Choroid plexus epithelial cell (primary cell): ENCODE measurements around the gene DGKG.
A peak's percentile ranks its signal among the peaks of the same experiment; 100 is the strongest.

Source experiments
- DNase-seq: peaks from one replicate; pipeline ENCODE4 v3.0.0-alpha.2; 2010; ENCODE audit warnings: low read depth
- H3K4me3 ChIP-seq: 2 replicates; pipeline ENCODE4 v1.5.1; 2011; ENCODE audit warnings: low read depth, mild to moderate bottlenecking, control low read depth, low read length, moderate library complexity
- CTCF ChIP-seq: conservative IDR thresholded peaks from 2 replicates; pipeline ENCODE4 v1.5.1; 2011; ENCODE audit warnings: low read depth, mild to moderate bottlenecking, control low read depth, inconsistent platforms, low read length, moderate library complexity

The DGKG gene

GRCh38 chr3:186180891-186181481 lies 181.0 kb downstream of the DGKG start:
- peak; percentile 7 for DNase-seq
- TF ChIP-seq CTCF = no peak
- H3K4me3 ChIP-seq = no peak overlapping the region

GRCh38 chr3:186180151-186180550 lies 181.9 kb downstream of the DGKG start:
- H3K4me3 ChIP-seq = no peak overlapping the region
- DNase-seq = no peak
- no peak for TF ChIP-seq CTCF

DNA sequence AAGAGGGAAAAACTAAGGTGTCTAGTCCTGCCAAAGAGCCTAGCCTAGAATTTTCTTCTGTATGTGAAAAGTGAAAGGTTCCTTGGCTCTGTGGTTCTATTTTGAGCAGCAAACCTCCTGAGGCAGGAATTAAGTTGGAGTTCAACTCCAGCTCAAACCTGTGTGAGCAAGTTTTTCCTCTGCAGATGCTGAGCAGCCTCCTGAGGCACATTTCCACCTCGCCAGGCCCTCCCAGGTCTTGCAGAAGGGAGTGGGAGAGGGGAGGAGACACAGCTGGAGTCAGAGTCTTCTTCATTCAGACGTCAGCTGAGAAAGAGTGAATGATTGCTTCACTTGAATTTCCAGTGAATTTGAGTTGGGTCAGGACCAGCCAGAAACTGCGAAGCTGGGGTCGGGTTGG lies 183.6 kb downstream of the DGKG start:
- no peak for DNase-seq
- H3K4me3 ChIP-seq = no peak overlapping the region
- TF ChIP-seq CTCF = no peak

DNA sequence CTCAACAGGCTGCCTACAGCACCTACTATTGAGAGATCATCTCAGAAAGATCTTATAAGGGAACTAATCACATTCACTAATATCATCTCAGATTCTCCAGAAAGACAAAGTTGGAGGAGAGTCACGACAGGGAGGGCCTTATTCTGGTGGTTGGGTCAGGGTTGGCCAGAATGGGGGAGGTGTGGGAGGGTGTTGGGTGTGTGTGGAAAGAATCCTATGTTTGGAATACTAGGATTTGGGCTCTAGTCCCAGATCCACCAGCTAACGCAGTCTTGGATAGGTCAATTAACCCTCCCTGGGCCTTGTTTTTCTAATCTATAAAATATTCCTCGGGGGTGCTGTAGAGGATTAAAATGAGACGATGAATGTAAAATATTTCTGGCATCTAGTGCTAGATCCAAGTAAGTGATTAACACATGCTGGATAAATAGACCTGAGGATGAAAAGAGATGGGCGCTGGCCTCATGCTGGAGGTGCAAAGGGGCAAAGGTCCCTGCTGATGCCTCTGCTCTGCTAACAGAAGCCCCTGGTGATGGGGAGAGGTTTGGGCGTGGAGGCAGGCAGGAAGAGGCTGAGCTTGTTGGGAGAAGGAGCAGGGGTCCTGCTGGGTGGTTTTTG lies 185.6 kb downstream of the DGKG start:
- no peak for TF ChIP-seq CTCF
- DNase-seq = no peak
- H3K4me3 ChIP-seq = no peak overlapping the region

DNA sequence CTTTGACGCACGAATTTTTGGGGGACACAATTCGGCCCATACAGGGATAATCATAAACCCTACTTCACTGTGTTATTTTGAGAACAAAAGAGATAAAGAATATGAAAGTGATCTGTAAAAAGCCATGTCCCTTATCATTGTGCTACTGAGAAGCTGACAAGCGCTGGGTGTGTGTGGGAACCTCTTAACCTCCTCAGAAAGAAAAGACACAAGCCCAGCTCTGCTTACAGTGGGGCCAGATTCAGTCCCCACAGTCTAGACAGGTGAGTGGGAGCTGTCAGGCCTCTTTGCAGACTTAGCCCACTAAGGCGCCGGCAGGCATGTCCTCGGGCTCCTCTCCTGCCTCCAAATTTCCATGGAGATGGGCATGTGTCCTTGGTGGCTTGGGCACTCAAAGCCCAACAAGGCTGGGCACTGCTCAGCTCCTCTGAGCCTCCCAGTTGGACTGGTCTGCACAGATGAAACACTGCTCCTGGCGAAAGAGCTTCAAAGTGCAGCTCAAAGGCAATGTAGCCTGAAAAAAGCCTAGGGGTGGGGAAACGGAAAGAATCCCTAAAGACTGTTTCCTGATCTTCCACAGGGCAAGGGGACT lies 188.7 kb downstream of the DGKG start:
- DNase-seq = no peak
- no peak overlapping the region for H3K4me3 ChIP-seq
- no peak for TF ChIP-seq CTCF

GRCh38 chr3:186172353-186172752 lies 189.7 kb downstream of the DGKG start:
- no peak for DNase-seq
- no peak for TF ChIP-seq CTCF
- H3K4me3 ChIP-seq = no peak overlapping the region

GRCh38 chr3:186171521-186171920 lies 190.5 kb downstream of the DGKG start:
- no peak for DNase-seq
- TF ChIP-seq CTCF = no peak
- no peak overlapping the region for H3K4me3 ChIP-seq
